Liver (tissue), 9 donors: Measurements from ENCODE around the gene IQCK. TPM values are rescaled to one million over a fixed set of nuclear protein-coding genes. Genes with fewer than 3 reads are reported as not detected.

Experiments used
- DNase-seq: peaks from one replicate; pipeline ENCODE4 v3.0.0-alpha.2; 2017; ENCODE audit warnings: low spot score
- H3K27ac ChIP-seq, 2 donors: one replicate each; pipeline ENCODE4 v1.7.0; 2013; ENCODE audit warnings: inconsistent platforms in 2 of 2, low read length in 2 of 2, control low read depth in 1 of 2, low read depth in 1 of 2, mild to moderate bottlenecking in 1 of 2
- H3K27me3 ChIP-seq, 4 donors: one replicate each; pipeline versions ENCODE4 v1.6.1 to v1.7.0; 2013; ENCODE audit warnings: low read length in 3 of 4, inconsistent platforms in 1 of 4, mild to moderate bottlenecking in 1 of 4, moderate library complexity in 1 of 4; ENCODE audit not compliant: control insufficient read depth in 4 of 4, insufficient read depth in 4 of 4
- H3K36me3 ChIP-seq, 4 donors: one replicate each; pipeline versions ENCODE4 v1.6.1 to v1.7.0; 2013; ENCODE audit warnings: low read length in 3 of 4, mild to moderate bottlenecking in 3 of 4, low read depth in 1 of 4, moderate library complexity in 1 of 4; ENCODE audit not compliant: control insufficient read depth in 4 of 4, insufficient read depth in 3 of 4
- H3K4me1 ChIP-seq, 4 donors: one replicate each; pipeline versions ENCODE4 v1.6.1 to v1.7.0; 2013; ENCODE audit warnings: low read length in 3 of 4, mild to moderate bottlenecking in 3 of 4, moderate library complexity in 1 of 4; ENCODE audit not compliant: control insufficient read depth in 4 of 4, insufficient read depth in 4 of 4
- H3K4me3 ChIP-seq, 3 donors: one replicate each; pipeline versions ENCODE4 v1.6.1 to v1.7.0; 2013; ENCODE audit warnings: low read length in 3 of 3, control low read depth in 1 of 3, low read depth in 1 of 3, mild to moderate bottlenecking in 1 of 3
- H3K9ac ChIP-seq, 2 donors: one replicate each; pipeline ENCODE4 v1.7.0; 2013; ENCODE audit warnings: low read length in 2 of 2, mild to moderate bottlenecking in 2 of 2, moderate library complexity in 2 of 2, control low read depth in 1 of 2, low read depth in 1 of 2
- H3K9me3 ChIP-seq, 4 donors: one replicate each; pipeline versions ENCODE4 v1.6.1 to v1.7.0; 2013; ENCODE audit warnings: low read length in 3 of 4; ENCODE audit not compliant: control insufficient read depth in 4 of 4
- ATF3 ChIP-seq: IDR thresholded peaks from 2 replicates; pipeline ENCODE4 v1.6.1; 2016; ENCODE audit warnings: antibody characterized with exemption
- EGR1 ChIP-seq, 2 donors: IDR thresholded peaks; 2 replicates each; pipeline ENCODE4 v1.6.1; 2016 to 2018; ENCODE audit warnings: antibody characterized with exemption in 2 of 2, low read depth in 2 of 2
- FOXA1 ChIP-seq: IDR thresholded peaks from 2 replicates; pipeline ENCODE4 v1.6.1; 2016; ENCODE audit warnings: antibody characterized with exemption
- FOXA2 ChIP-seq: IDR thresholded peaks from 2 replicates; pipeline ENCODE4 v1.6.1; 2016; ENCODE audit warnings: antibody characterized with exemption
- GABPA ChIP-seq, 2 donors: IDR thresholded peaks in 1 of 2; conservative IDR thresholded peaks in 1 of 2; 2 replicates each; pipeline ENCODE4 v1.6.1; 2016; ENCODE audit warnings: antibody characterized with exemption in 2 of 2, mild to moderate bottlenecking in 1 of 2, moderate library complexity in 1 of 2
- HNF4A ChIP-seq, 2 donors: conservative IDR thresholded peaks; 2 replicates each; pipeline ENCODE4 v1.6.1; 2016; ENCODE audit warnings: antibody characterized with exemption in 2 of 2, mild to moderate bottlenecking in 2 of 2
- HNF4G ChIP-seq: IDR thresholded peaks from 2 replicates; pipeline ENCODE4 v1.6.1; 2016; ENCODE audit warnings: antibody characterized with exemption
- MAX ChIP-seq: IDR thresholded peaks from 2 replicates; pipeline ENCODE4 v1.6.1; 2016; ENCODE audit warnings: antibody characterized with exemption
- NR2F2 ChIP-seq: IDR thresholded peaks from 2 replicates; pipeline ENCODE4 v1.6.1; 2016; ENCODE audit warnings: antibody characterized with exemption
- RXRA ChIP-seq, 2 donors: IDR thresholded peaks; 2 replicates each; pipeline ENCODE4 v1.6.1; 2017 to 2018; ENCODE audit warnings: antibody characterized with exemption in 2 of 2, mild to moderate bottlenecking in 1 of 2
- TAF1 ChIP-seq: conservative IDR thresholded peaks from 2 replicates; pipeline ENCODE4 v1.6.1; 2016; ENCODE audit warnings: antibody characterized with exemption, mild to moderate bottlenecking
- YY1 ChIP-seq: IDR thresholded peaks from 2 replicates; pipeline ENCODE4 v1.6.1; 2016; ENCODE audit warnings: antibody characterized with exemption, mild to moderate bottlenecking
- WGBS: extraction: QIAGEN DNeasy Blood & Tissue Kit; methylation state at CpG from one replicate; pipeline ENCODE4 v1.1.7; 2013; 5-methylcytosine and 5-hydroxymethylcytosine counted together
- polyA plus RNA-seq, 2 donors: library from polyadenylated mRNA; stranded (reverse) in 1 of 2; unstranded in 1 of 2; fragments of 200-250 nt in 1 of 2; fragments of >200 nt in 1 of 2; fragmentation: Nextera tagmentation in 1 of 2; extraction: Ambion mirVana in 1 of 2; gene quantifications; one replicate each; pipeline versions ENCODE4 v1.2.1 to v1.2.3, GENCODE V29; 2013 to 2015
- total RNA-seq, 2 donors: library from RNA; depleted of rRNA; stranded (reverse); fragments of >200 nt; gene quantifications; one replicate each; pipeline ENCODE4 v1.2.3, GENCODE V29; 2014
- TF ChIP-seq, protein P1 (sequence below): IDR thresholded peaks from 2 replicates; pipeline ENCODE4 v1.6.1; 2016; ENCODE audit warnings: antibody characterized with exemption
- TF ChIP-seq, protein P2 (sequence below): IDR thresholded peaks from 2 replicates; pipeline ENCODE4 v1.6.1; 2016; ENCODE audit warnings: antibody characterized with exemption, mild to moderate bottlenecking
- TF ChIP-seq, protein P3 (sequence below): fragments of 150-350 bp; IDR thresholded peaks from 2 replicates; pipeline ENCODE4 v1.5.1; 2017; ENCODE audit warnings: improper control_type of control experiment, low read depth, low read length; ENCODE audit not compliant: missing input control
- donor health status: healthy.
- donor health status: healthy.
- donor health status: healthy.
- donor health status: healthy.
- donor health status: healthy.

The IQCK gene
- total and polyA plus RNA-seq, 4 donors = 2.1 to 4.4 (median 2.9) TPM

GRCh38 chr16:19885451-19886072, 167.5 kb downstream of the IQCK start:
- no peak for DNase-seq
- H3K27ac ChIP-seq = no peak overlapping the region
- H3K4me1 ChIP-seq = peaks cover 9 to 30% (median 22%) of the 10 kb centered on the region in 4 donors
- WGBS = 8% methylated on average over 41 of the region's 41 CpGs
- peak overlapping the region; percentile 55 to 65 (median 59) for H3K4me3 ChIP-seq
- H3K27me3 ChIP-seq = no peaks in the 10 kb centered on the region
- no peak overlapping the region for H3K9ac ChIP-seq
- TF ChIP-seq EGR1 (IDR thresholded peaks at IDR 0.05; ENCODE audit: low read depth in 2 of 2) (no peak), RXRA (IDR thresholded peaks at IDR 0.05) (no peak), TAF1 (no peak), HNF4G (no peak), YY1 (no peak), GABPA (IDR thresholded peaks at IDR 0.05 in 1 of 2, conservative IDR thresholded peaks at IDR 0.05 in 1 of 2) (no peak), NR2F2 (no peak), FOXA2 (no peak), FOXA1 (no peak), MAX (no peak), HNF4A (conservative IDR thresholded peaks at IDR 0.05) (no peak), ATF3 (no peak)
- TF ChIP-seq, protein P1, sequence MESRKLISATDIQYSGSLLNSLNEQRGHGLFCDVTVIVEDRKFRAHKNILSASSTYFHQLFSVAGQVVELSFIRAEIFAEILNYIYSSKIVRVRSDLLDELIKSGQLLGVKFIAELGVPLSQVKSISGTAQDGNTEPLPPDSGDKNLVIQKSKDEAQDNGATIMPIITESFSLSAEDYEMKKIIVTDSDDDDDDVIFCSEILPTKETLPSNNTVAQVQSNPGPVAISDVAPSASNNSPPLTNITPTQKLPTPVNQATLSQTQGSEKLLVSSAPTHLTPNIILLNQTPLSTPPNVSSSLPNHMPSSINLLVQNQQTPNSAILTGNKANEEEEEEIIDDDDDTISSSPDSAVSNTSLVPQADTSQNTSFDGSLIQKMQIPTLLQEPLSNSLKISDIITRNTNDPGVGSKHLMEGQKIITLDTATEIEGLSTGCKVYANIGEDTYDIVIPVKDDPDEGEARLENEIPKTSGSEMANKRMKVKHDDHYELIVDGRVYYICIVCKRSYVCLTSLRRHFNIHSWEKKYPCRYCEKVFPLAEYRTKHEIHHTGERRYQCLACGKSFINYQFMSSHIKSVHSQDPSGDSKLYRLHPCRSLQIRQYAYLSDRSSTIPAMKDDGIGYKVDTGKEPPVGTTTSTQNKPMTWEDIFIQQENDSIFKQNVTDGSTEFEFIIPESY = no peak
- TF ChIP-seq, protein P2, sequence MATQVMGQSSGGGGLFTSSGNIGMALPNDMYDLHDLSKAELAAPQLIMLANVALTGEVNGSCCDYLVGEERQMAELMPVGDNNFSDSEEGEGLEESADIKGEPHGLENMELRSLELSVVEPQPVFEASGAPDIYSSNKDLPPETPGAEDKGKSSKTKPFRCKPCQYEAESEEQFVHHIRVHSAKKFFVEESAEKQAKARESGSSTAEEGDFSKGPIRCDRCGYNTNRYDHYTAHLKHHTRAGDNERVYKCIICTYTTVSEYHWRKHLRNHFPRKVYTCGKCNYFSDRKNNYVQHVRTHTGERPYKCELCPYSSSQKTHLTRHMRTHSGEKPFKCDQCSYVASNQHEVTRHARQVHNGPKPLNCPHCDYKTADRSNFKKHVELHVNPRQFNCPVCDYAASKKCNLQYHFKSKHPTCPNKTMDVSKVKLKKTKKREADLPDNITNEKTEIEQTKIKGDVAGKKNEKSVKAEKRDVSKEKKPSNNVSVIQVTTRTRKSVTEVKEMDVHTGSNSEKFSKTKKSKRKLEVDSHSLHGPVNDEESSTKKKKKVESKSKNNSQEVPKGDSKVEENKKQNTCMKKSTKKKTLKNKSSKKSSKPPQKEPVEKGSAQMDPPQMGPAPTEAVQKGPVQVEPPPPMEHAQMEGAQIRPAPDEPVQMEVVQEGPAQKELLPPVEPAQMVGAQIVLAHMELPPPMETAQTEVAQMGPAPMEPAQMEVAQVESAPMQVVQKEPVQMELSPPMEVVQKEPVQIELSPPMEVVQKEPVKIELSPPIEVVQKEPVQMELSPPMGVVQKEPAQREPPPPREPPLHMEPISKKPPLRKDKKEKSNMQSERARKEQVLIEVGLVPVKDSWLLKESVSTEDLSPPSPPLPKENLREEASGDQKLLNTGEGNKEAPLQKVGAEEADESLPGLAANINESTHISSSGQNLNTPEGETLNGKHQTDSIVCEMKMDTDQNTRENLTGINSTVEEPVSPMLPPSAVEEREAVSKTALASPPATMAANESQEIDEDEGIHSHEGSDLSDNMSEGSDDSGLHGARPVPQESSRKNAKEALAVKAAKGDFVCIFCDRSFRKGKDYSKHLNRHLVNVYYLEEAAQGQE = no peak
- TF ChIP-seq, protein P3, sequence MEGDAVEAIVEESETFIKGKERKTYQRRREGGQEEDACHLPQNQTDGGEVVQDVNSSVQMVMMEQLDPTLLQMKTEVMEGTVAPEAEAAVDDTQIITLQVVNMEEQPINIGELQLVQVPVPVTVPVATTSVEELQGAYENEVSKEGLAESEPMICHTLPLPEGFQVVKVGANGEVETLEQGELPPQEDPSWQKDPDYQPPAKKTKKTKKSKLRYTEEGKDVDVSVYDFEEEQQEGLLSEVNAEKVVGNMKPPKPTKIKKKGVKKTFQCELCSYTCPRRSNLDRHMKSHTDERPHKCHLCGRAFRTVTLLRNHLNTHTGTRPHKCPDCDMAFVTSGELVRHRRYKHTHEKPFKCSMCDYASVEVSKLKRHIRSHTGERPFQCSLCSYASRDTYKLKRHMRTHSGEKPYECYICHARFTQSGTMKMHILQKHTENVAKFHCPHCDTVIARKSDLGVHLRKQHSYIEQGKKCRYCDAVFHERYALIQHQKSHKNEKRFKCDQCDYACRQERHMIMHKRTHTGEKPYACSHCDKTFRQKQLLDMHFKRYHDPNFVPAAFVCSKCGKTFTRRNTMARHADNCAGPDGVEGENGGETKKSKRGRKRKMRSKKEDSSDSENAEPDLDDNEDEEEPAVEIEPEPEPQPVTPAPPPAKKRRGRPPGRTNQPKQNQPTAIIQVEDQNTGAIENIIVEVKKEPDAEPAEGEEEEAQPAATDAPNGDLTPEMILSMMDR = no peak
- no peaks in the 10 kb centered on the region for H3K36me3 ChIP-seq
- H3K9me3 ChIP-seq = no peaks in the 10 kb centered on the region
